Measurements from ENCODE around the gene SREBF2. TPM values are rescaled to one million over a fixed set of nuclear protein-coding genes. Genes with fewer than 3 reads are reported as not detected.

SREBF2 gene
- 100 to 1,000 TPM; 159 to 192 TPM for total RNA-seq

- Histone ChIP-seq H3K27me3 (no peaks in the 10 kb centered on the region), H3K9me3 (no peaks in the 10 kb centered on the region), H3K4me1 (peaks cover 4% of the 10 kb centered on the region), H3K27ac (peak within 1 kb of the TSS; percentile 92), H3K36me3 (no peaks in the 10 kb centered on the region), H3K4me3 (peak within 1 kb of the TSS; percentile 96), H3K9ac (ENCODE audit: low read depth in 2 of 2, low read length in 2 of 2) (peak within 1 kb of the TSS; percentile 94 to 96)
- peak; percentile 99 for DNase-seq
- intact Hi-C loops (cut with DNase I): no loop called here
- TF ChIP-seq, protein P1, sequence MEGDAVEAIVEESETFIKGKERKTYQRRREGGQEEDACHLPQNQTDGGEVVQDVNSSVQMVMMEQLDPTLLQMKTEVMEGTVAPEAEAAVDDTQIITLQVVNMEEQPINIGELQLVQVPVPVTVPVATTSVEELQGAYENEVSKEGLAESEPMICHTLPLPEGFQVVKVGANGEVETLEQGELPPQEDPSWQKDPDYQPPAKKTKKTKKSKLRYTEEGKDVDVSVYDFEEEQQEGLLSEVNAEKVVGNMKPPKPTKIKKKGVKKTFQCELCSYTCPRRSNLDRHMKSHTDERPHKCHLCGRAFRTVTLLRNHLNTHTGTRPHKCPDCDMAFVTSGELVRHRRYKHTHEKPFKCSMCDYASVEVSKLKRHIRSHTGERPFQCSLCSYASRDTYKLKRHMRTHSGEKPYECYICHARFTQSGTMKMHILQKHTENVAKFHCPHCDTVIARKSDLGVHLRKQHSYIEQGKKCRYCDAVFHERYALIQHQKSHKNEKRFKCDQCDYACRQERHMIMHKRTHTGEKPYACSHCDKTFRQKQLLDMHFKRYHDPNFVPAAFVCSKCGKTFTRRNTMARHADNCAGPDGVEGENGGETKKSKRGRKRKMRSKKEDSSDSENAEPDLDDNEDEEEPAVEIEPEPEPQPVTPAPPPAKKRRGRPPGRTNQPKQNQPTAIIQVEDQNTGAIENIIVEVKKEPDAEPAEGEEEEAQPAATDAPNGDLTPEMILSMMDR (IDR thresholded peaks at IDR 0.05): no peak
Observed at GRCh38 chr22:41832553-41833368, at the start of gene SREBF2. Gene SREBF2, plus strand, starts transcription at chr22:41833105. Its CDS starts 166 bp downstream, at chr22:41833271.

GRCh38 chr22:41787331-41787730, 45.6 kb upstream of the SREBF2 start:
- H3K9me3 ChIP-seq: no peaks in the 10 kb centered on the region
- no peaks in the 10 kb centered on the region for H3K4me1 ChIP-seq
- no peak overlapping the region for H3K4me3 ChIP-seq
- no peak overlapping the region for H3K9ac ChIP-seq (ENCODE audit: low read depth in 2 of 2, low read length in 2 of 2)
- TF ChIP-seq, protein P1 (IDR thresholded peaks at IDR 0.05): no peak
- H3K27ac ChIP-seq: no peak overlapping the region
- no peaks in the 10 kb centered on the region for H3K27me3 ChIP-seq
- DNase-seq: no peak
- H3K36me3 ChIP-seq: no peaks in the 10 kb centered on the region
- intact Hi-C loops (cut with DNase I): no loop called here

- no peaks in the 10 kb centered on the region for H3K27me3 ChIP-seq
- H3K36me3 ChIP-seq: no peaks in the 10 kb centered on the region
- TF ChIP-seq, protein P1 (IDR thresholded peaks at IDR 0.05): no peak
- H3K4me3 ChIP-seq: no peak overlapping the region
- DNase-seq: no peak
- no peaks in the 10 kb centered on the region for H3K4me1 ChIP-seq
- no peak overlapping the region for H3K27ac ChIP-seq
- no peak overlapping the region for H3K9ac ChIP-seq (ENCODE audit: low read depth in 2 of 2, low read length in 2 of 2)
- intact Hi-C loops (cut with DNase I): no loop called here
- H3K9me3 ChIP-seq: no peaks in the 10 kb centered on the region
Observed at GRCh38 chr22:41793871-41794270, 39.0 kb upstream of the SREBF2 start.

- intact Hi-C loops (cut with DNase I): no loop called here
- DNase-seq: no peak
Observed at GRCh38 chr22:41798736-41799135, 34.2 kb upstream of the SREBF2 start.

DNA sequence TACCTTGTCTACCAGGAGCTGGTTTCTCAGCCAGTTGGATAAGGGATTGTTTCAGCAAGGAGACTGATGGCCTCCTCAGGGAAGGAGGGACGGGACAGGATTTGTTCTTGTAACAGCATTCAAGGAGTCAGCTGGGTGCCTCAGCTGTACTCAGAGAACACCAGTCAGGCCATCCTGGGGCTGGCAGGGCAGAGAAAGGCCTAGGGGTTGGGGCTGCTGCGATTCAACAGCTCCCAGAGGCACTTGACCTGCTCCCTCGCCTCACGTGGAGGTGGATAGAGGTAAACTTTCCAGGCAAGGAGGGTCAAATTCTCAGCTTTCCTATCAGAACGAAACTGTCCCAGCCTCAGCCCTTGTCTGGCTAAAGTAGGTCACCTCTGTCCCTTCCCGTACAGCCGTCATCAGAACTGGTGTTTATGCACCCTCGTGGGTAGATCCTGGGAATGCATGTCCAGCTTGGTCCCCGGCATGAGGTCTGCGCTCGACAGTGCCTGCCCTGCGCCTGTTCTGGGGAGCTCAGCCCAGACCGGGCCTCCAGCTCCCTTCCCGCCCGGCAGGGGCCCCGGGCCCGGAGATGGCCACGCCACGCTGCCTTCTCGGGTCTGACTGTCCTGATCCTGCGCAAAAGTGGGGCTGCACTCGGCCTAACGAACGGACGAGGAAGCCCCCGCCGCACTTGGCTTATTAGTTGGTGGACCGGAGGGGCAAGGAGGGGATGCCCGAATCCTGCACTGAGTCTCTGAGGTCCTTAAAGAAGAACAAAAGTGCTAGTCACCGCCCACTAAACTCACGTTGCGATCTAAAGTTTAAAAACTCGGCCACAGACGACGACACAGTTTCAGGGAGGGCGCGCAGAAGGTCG, 33.2 kb upstream of the SREBF2 start:
- intact Hi-C loops (cut with DNase I): no loop called here
- H3K9me3 ChIP-seq: no peaks in the 10 kb centered on the region
- TF ChIP-seq, protein P1 (IDR thresholded peaks at IDR 0.05): no peak

More at GRCh38 chr22:41798736-41799135, 34.2 kb upstream of the SREBF2 start:
- Histone ChIP-seq H3K27ac (no peak overlapping the region), H3K9ac (ENCODE audit: low read depth in 2 of 2, low read length in 2 of 2) (no peak overlapping the region), H3K27me3 (no peaks in the 10 kb centered on the region), H3K9me3 (no peaks in the 10 kb centered on the region), H3K36me3 (no peaks in the 10 kb centered on the region), H3K4me3 (no peak overlapping the region), H3K4me1 (no peaks in the 10 kb centered on the region)
- TF ChIP-seq, protein P1 (IDR thresholded peaks at IDR 0.05): no peak

More for the DNA sequence above, 33.2 kb upstream of the SREBF2 start:
- Histone ChIP-seq H3K4me3 (peak overlapping the region; percentile 91), H3K4me1 (no peaks in the 10 kb centered on the region), H3K27ac (peak overlapping the region; percentile 81), H3K27me3 (no peaks in the 10 kb centered on the region), H3K36me3 (no peaks in the 10 kb centered on the region), H3K9ac (ENCODE audit: low read depth in 2 of 2, low read length in 2 of 2) (peak overlapping the region; percentile 97)
- peak; percentile 39 for DNase-seq

Measured in colonic mucosa (tissue), 4 donors.